Fibroblast of villous mesenchyme (primary cell): ENCODE measurements around the gene JAKMIP3. TPM values are rescaled to one million over a fixed set of nuclear protein-coding genes. Genes with fewer than 3 reads are reported as not detected.
A peak's percentile ranks its signal among the peaks of the same experiment; 100 is the strongest.

Experiments
- DNase-seq: peaks from one replicate; pipeline ENCODE4 v3.0.0-alpha.2; 2010; ENCODE audit warnings: low read depth
- H3K4me3 ChIP-seq: 2 replicates; pipeline ENCODE4 v1.5.1; 2011; ENCODE audit warnings: low read depth, mild to moderate bottlenecking, low read length
- CTCF ChIP-seq: IDR thresholded peaks from 2 replicates; pipeline ENCODE4 v1.5.1; 2012; ENCODE audit warnings: low read depth, mild to moderate bottlenecking, low read length; ENCODE audit not compliant: insufficient read depth
- total RNA-seq: library from RNA; depleted of rRNA; stranded (reverse); fragments of >200 nt; gene quantifications from 2 replicates; pipeline ENCODE4 v1.2.3, GENCODE V29; 2012

The JAKMIP3 gene
- total RNA-seq, 1 donor: 0.43 TPM

DNA sequence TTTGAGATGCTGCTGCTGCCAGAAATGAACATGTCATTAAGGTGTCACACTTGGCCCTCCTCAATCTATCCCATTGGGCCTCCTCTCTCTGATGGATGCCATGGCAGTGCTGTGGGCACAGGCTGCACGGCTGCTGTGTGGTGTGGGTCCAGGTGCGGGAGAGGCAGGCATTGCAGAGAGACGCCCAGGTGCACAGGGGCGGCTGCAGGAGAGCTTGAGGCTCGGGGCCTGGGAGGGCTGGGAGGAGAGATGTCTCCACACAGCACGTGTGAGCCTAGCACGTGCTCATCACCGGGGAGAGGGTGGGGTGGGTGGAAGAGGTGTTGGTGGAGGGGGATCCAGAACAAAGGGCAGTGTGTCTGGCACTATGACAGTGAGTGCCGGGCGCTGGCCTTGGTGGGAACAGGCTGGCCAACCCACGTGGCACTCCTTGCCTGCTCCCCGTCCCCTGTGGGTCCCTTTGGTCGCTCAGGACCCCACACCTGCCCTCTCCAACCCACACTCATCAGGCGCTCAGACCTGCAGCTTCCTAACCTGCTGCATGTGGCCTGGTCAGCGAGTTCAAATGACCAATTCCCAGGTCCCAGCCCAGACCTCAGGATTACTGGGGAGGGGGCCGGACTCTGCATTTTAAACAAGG, 44.1 kb upstream of the JAKMIP3 start:
- no peak for TF ChIP-seq CTCF
- DNase-seq: no peak
- no peak overlapping the region for H3K4me3 ChIP-seq

GRCh38 chr10:132022241-132022640, 43.5 kb upstream of the JAKMIP3 start:
- H3K4me3 ChIP-seq: no peak overlapping the region
- TF ChIP-seq CTCF: no peak
- DNase-seq: no peak

DNA sequence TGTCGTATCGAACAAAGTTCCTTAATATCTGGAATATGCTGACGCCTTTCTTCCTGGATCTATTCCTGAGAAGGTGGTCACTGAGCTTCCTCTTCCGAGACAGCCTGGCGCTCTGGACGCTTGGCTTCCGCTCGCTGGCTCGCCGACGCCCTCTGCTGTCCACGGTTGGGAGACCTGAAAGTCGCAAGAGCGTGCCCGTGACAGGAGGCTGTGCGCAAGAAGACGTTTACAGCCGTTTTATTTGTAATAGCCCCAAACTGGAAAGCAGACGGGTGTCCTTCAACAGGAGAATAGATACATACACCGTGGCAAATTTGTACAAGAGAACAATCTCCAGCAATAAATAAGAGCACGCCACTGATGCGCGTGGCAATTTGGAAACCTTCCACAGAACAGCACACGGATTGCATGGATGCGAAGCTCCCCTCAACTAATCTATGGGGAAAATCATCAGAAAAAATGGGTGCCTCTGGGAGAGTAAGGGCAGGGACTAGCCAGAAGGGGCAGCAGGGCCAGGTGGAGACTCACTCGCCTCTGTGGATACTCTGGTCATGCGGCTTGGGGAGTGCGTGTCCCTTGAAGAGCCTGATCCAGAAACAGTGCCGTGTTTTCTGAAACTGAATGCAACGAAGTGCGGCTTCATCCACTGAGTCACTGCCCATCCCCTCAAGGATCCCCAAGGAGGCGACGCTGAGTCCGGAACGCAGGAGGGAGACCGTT, 42.5 kb upstream of the JAKMIP3 start:
- peak; percentile 91 for TF ChIP-seq CTCF
- DNase-seq: peak; percentile 79
- H3K4me3 ChIP-seq: peak overlapping the region; percentile 38

DNA sequence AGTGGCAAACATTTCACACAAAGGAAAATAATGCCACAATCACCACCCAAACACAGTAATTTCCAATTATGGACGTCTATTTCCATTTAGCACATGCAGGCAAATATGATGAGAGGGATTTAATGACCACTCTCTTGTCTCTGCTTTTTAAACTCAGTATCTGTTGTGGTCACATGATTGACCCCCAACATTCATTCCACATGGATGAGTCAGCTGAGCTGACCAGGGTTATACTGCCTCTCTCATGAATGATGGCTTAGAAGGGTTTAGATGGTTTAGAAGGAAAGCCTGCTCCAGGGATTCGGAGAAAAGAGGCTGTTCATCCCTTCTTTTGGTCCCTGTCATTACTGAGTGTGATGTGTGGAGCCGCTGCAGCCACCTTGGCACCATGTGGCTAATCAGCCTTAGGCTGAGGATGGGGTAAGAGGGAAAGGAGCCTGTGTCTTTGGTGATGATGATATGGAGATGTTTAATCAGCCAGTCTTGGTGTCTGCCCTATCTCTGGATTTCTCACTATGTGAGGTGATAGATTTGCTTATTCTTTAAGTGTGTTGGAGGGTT, 38.2 kb upstream of the JAKMIP3 start:
- TF ChIP-seq CTCF: no peak
- peak; percentile 46 for DNase-seq

DNA sequence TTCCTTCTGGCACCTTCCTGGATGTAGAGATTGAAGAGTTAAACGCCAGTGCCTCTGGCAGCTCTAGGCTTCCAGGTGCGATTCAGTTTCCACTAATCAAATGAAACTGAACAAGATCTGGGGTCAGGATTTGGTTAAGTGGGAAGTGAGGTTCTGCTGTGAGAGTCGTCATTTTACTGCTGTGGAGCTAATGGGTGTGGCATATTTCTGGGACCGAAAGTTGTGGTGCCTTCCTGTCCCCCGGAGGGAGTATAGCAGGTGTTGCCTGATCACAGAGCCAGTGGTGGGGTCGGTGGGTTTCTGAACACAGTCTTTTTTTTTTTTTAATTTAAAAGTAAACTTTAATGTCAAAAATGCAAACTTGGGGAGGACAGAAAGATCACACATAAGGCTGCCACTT, 37.0 kb upstream of the JAKMIP3 start:
- DNase-seq: no peak
- H3K4me3 ChIP-seq: no peak overlapping the region
- TF ChIP-seq CTCF: no peak

More for the DNA sequence above, 38.2 kb upstream of the JAKMIP3 start:
- H3K4me3 ChIP-seq: no peak overlapping the region

- TF ChIP-seq CTCF: no peak
- H3K4me3 ChIP-seq: no peak overlapping the region
- DNase-seq: no peak
Observed at GRCh38 chr10:132030898-132031463, 34.8 kb upstream of the JAKMIP3 start.
